GM23338 (cell line): ENCODE results near the gene GLRA1. TPM values are rescaled to one million over a fixed set of nuclear protein-coding genes. Genes with fewer than 3 reads are reported as not detected.

Experiments used
- ATAC-seq: fragments of 200-7000 bp; cut with Tn5 transposase; 3 replicates; pipeline ENCODE4 v1.9.1; 2020
- DNase-seq: peaks from one replicate; pipeline ENCODE4 v3.0.0-alpha.2; 2015; ENCODE audit warnings: low spot score
- H2AFZ ChIP-seq: fragments of 200-600 bp; sonication (generic); 2 replicates; pipeline ENCODE4 v1.8.0; 2016; ENCODE audit warnings: antibody characterized with exemption, mild to moderate bottlenecking, moderate library complexity
- H3F3A ChIP-seq: fragments of 200-600 bp; sonication (generic); replicated peaks from 2 replicates; pipeline ENCODE4 v1.8.0; 2017; ENCODE audit warnings: antibody characterized with exemption, mixed run types, low read depth
- H3K27ac ChIP-seq: fragments of 200-600 bp; sonication (generic); 2 replicates; pipeline ENCODE4 v1.6.1; 2016; ENCODE audit warnings: low read depth
- H3K27me3 ChIP-seq: fragments of 200-600 bp; sonication (generic); 2 replicates; pipeline ENCODE4 v1.8.0; 2016; ENCODE audit warnings: mild to moderate bottlenecking, mixed run types, moderate library complexity; ENCODE audit not compliant: insufficient read depth
- H3K36me3 ChIP-seq: fragments of 200-600 bp; sonication (generic); 2 replicates; pipeline ENCODE4 v1.8.0; 2016; ENCODE audit warnings: mild to moderate bottlenecking; ENCODE audit not compliant: insufficient read depth
- H3K4me1 ChIP-seq: fragments of 200-600 bp; sonication (generic); 2 replicates; pipeline ENCODE4 v1.8.0; 2016; ENCODE audit warnings: mild to moderate bottlenecking, moderate library complexity; ENCODE audit not compliant: insufficient read depth
- H3K4me2 ChIP-seq: fragments of 200-600 bp; sonication (generic); 2 replicates; pipeline ENCODE4 v1.7.1; 2017; ENCODE audit warnings: mixed run types
- H3K4me3 ChIP-seq: fragments of 200-600 bp; sonication (generic); 2 replicates; pipeline ENCODE4 v1.6.1; 2016; ENCODE audit warnings: mixed run types
- H3K79me2 ChIP-seq: fragments of 200-600 bp; sonication (generic); replicated peaks from 2 replicates; pipeline ENCODE4 v1.8.0; 2017; ENCODE audit warnings: mild to moderate bottlenecking; ENCODE audit not compliant: insufficient read depth
- H3K9me2 ChIP-seq: fragments of 200-600 bp; sonication (generic); 2 replicates; pipeline ENCODE4 v1.8.0; 2017; ENCODE audit not compliant: insufficient read depth
- H4K20me1 ChIP-seq: fragments of 200-600 bp; sonication (generic); replicated peaks from 2 replicates; pipeline ENCODE4 v1.8.0; 2017; ENCODE audit warnings: mild to moderate bottlenecking; ENCODE audit not compliant: insufficient read depth
- H3K27ac Mint-ChIP-seq: 2 replicates; pipeline ENCODE4 v1.8.0; 2020; ENCODE audit warnings: inconsistent platforms, mild to moderate bottlenecking, moderate library complexity, mixed read lengths
- H3K27me3 Mint-ChIP-seq: 3 replicates; pipeline ENCODE4 v1.8.0; 2022; ENCODE audit warnings: low read depth, mild to moderate bottlenecking, moderate library complexity, mixed read lengths, inconsistent platforms; ENCODE audit not compliant: insufficient read depth, poor library complexity
- H3K36me3 Mint-ChIP-seq: 3 replicates; pipeline ENCODE4 v1.8.0; 2021; ENCODE audit warnings: low read depth, mild to moderate bottlenecking, inconsistent platforms, moderate library complexity, mixed read lengths
- H3K4me1 Mint-ChIP-seq: 3 replicates; pipeline ENCODE4 v1.8.0; 2020; ENCODE audit warnings: mild to moderate bottlenecking, inconsistent platforms, mixed read lengths
- H3K4me3 Mint-ChIP-seq: 3 replicates; pipeline ENCODE4 v1.8.0; 2021; ENCODE audit warnings: moderate library complexity, mild to moderate bottlenecking, inconsistent platforms, mixed read lengths
- H3K9me3 Mint-ChIP-seq: 3 replicates; pipeline ENCODE4 v1.8.0; 2020; ENCODE audit warnings: moderate library complexity, mild to moderate bottlenecking, inconsistent platforms, mixed read lengths
- CREB1 ChIP-seq: fragments of 250-450 bp; sonication (Bioruptor Pico); IDR thresholded peaks from 2 replicates; pipeline ENCODE4 v1.5.0; 2020; ENCODE audit warnings: low read depth, mild to moderate bottlenecking, moderate library complexity
- ETS1 ChIP-seq: IDR thresholded peaks from 2 replicates; pipeline ENCODE4 v1.6.1; 2016; ENCODE audit warnings: antibody characterized with exemption
- EZH2phosphoT487 ChIP-seq: fragments of 200-600 bp; sonication (generic); IDR thresholded peaks from one replicate; pipeline ENCODE4 v1.8.1; 2018; ENCODE audit warnings: antibody characterized with exemption; ENCODE audit not compliant: unreplicated experiment
- NANOG ChIP-seq: IDR thresholded peaks from 2 replicates; pipeline ENCODE4 v1.6.1; 2016; ENCODE audit warnings: antibody characterized with exemption, borderline replicate concordance
- POLR2AphosphoS5 ChIP-seq: IDR thresholded peaks from 2 replicates; pipeline ENCODE4 v1.6.1; 2016; ENCODE audit warnings: antibody characterized with exemption, low read depth
- REST ChIP-seq: IDR thresholded peaks from one replicate; pipeline ENCODE4 v1.6.1; 2018; ENCODE audit warnings: antibody characterized with exemption; ENCODE audit not compliant: unreplicated experiment
- STAT1 ChIP-seq: IDR thresholded peaks from one replicate; pipeline ENCODE4 v1.6.1; 2016; ENCODE audit warnings: antibody characterized with exemption; ENCODE audit not compliant: unreplicated experiment
- ZNF114 ChIP-seq: fragments of 250-450 bp; sonication (Bioruptor Pico); IDR thresholded peaks from 2 replicates; pipeline ENCODE4 v1.5.0; 2020; ENCODE audit warnings: mild to moderate bottlenecking, moderate library complexity
- ZNF462 ChIP-seq: fragments of 250-450 bp; sonication (Bioruptor Pico); IDR thresholded peaks from 2 replicates; pipeline ENCODE4 v1.5.0; 2020; ENCODE audit warnings: mild to moderate bottlenecking, moderate library complexity
- polyA plus RNA-seq: library from polyadenylated mRNA; unstranded; fragments of >200 nt; fragmentation: Nextera tagmentation; extraction: Ambion mirVana; gene quantifications from 2 replicates; pipeline ENCODE4 v1.2.1, GENCODE V29; 2016
- total RNA-seq: library from RNA; depleted of rRNA; stranded (reverse); fragments of >200 nt; shearing (Covaris generic); gene quantifications from 2 replicates; pipeline ENCODE4 v1.2.3, GENCODE V29; 2014

GLRA1 gene
- total and polyA plus RNA-seq, 2 experiments from 2014 or later: not detected

- H3K27me3 ChIP-seq: no peaks in the 10 kb centered on the region
- H3K9me2 ChIP-seq: 0 out of 2 replicates have a peak, but pooled peaks cover 6% of the 10 kb centered on the region
- Mint-ChIP-seq H3K4me1 (peaks cover 5% of the 10 kb centered on the region), H3K27me3 (no peaks in the 10 kb centered on the region), H3K27ac (no peak overlapping the region), H3K4me3 (no peak overlapping the region), H3K36me3 (no peaks in the 10 kb centered on the region), H3K9me3 (no peaks in the 10 kb centered on the region)
- no peak overlapping the region for H3K27ac ChIP-seq
- H3K4me3 ChIP-seq: no peak overlapping the region
- H3K36me3 ChIP-seq: no peaks in the 10 kb centered on the region
- no peak overlapping the region for H3K4me2 ChIP-seq
- H3K79me2 ChIP-seq: no peaks in the 10 kb centered on the region
- no peak for TF ChIP-seq STAT1
- no peak for TF ChIP-seq ZNF114 (CRISPR knock-in tag)
- ATAC-seq (no peak), DNase-seq (no peak)
- H2AFZ ChIP-seq: no peak overlapping the region
- no peaks in the 10 kb centered on the region for H4K20me1 ChIP-seq
- H3F3A ChIP-seq: no peaks in the 10 kb centered on the region
- H3K4me1 ChIP-seq: no peaks in the 10 kb centered on the region
Measured at GRCh38 chr5:151950706-151951105, 26.1 kb upstream of the GLRA1 start.

- H3K4me2 ChIP-seq: no peak overlapping the region
- H3K27ac ChIP-seq: no peak overlapping the region
- ATAC-seq (no peak), DNase-seq (no peak)
- H3K79me2 ChIP-seq: no peaks in the 10 kb centered on the region
- H3K4me3 ChIP-seq: no peak overlapping the region
- no peaks in the 10 kb centered on the region for H3K27me3 Mint-ChIP-seq
- H3K9me2 ChIP-seq: 0 out of 2 replicates have a peak, but pooled peaks cover 6% of the 10 kb centered on the region
- H3K36me3 ChIP-seq: no peaks in the 10 kb centered on the region
- no peak overlapping the region for H3K27ac Mint-ChIP-seq
- H3K27me3 ChIP-seq: no peaks in the 10 kb centered on the region
- H3K4me1 ChIP-seq: no peaks in the 10 kb centered on the region
- H3F3A ChIP-seq: no peaks in the 10 kb centered on the region
- H3K36me3 Mint-ChIP-seq: no peaks in the 10 kb centered on the region
- no peak overlapping the region for H3K4me3 Mint-ChIP-seq
- peaks cover 5% of the 10 kb centered on the region for H3K4me1 Mint-ChIP-seq
- H4K20me1 ChIP-seq: no peaks in the 10 kb centered on the region
- no peaks in the 10 kb centered on the region for H3K9me3 Mint-ChIP-seq
- no peak overlapping the region for H2AFZ ChIP-seq
- TF ChIP-seq NANOG: no peak
- TF ChIP-seq CREB1 (CRISPR knock-in tag): no peak
- TF ChIP-seq ETS1: no peak
- no peak for TF ChIP-seq REST
- TF ChIP-seq ZNF462 (CRISPR knock-in tag): no peak
- no peak for TF ChIP-seq POLR2AphosphoS5
- TF ChIP-seq STAT1: no peak
- no peak for TF ChIP-seq EZH2phosphoT487
Measured at GRCh38 chr5:151949701-151950308, 25.2 kb upstream of the GLRA1 start.
